Neural progenitor cell (in vitro differentiated cells): ENCODE data around the gene XPC. TPM values are rescaled to one million over a fixed set of nuclear protein-coding genes. Genes with fewer than 3 reads are reported as not detected.

Experiments used
- DNase-seq: peaks from one replicate; pipeline ENCODE4 v3.0.0-alpha.2; 2016; ENCODE audit warnings: low spot score
- H2AFZ ChIP-seq: fragments of 200-600 bp; sonication (generic); replicated peaks from 2 replicates; pipeline ENCODE4 v1.6.1; 2016; ENCODE audit warnings: antibody characterized with exemption
- H3F3A ChIP-seq: fragments of 200-600 bp; sonication (generic); 2 replicates; pipeline ENCODE4 v1.6.1; 2016; ENCODE audit warnings: antibody characterized with exemption, low read depth
- H3K27ac ChIP-seq: fragments of 200-600 bp; sonication (generic); 2 replicates; pipeline ENCODE4 v1.5.1; 2016; ENCODE audit warnings: mild to moderate bottlenecking
- H3K27me3 ChIP-seq: fragments of 200-600 bp; sonication (generic); 2 replicates; pipeline ENCODE4 v1.6.1; 2016; ENCODE audit warnings: mild to moderate bottlenecking, moderate library complexity
- H3K36me3 ChIP-seq: fragments of 200-600 bp; sonication (generic); 2 replicates; pipeline ENCODE4 v1.5.1; 2016
- H3K4me1 ChIP-seq: fragments of 200-600 bp; sonication (generic); 2 replicates; pipeline ENCODE4 v1.6.1; 2016; ENCODE audit warnings: mixed run types
- H3K4me2 ChIP-seq: fragments of 200-600 bp; sonication (generic); 2 replicates; pipeline ENCODE4 v1.6.1; 2016
- H3K4me3 ChIP-seq: fragments of 200-600 bp; sonication (generic); 2 replicates; pipeline ENCODE4 v1.5.1; 2016
- H3K79me2 ChIP-seq: fragments of 200-600 bp; sonication (generic); 2 replicates; pipeline ENCODE4 v1.6.1; 2016; ENCODE audit warnings: low read depth
- H3K9ac ChIP-seq: fragments of 200-600 bp; sonication (generic); 2 replicates; pipeline ENCODE4 v1.6.1; 2016
- H3K9me3 ChIP-seq: fragments of 200-600 bp; sonication (generic); 2 replicates; pipeline ENCODE4 v1.5.1; 2016; ENCODE audit warnings: low read depth
- H4K20me1 ChIP-seq: fragments of 200-600 bp; sonication (generic); 2 replicates; pipeline ENCODE4 v1.6.1; 2016; ENCODE audit warnings: low read depth
- H3K27ac Mint-ChIP-seq: 3 replicates; pipeline ENCODE4 v1.8.0; 2021; ENCODE audit warnings: mixed read lengths
- H3K27me3 Mint-ChIP-seq: 2 replicates; pipeline ENCODE4 v1.8.0; 2022; ENCODE audit warnings: low read depth, mild to moderate bottlenecking, inconsistent platforms, moderate library complexity, mixed read lengths; ENCODE audit not compliant: insufficient read depth
- H3K36me3 Mint-ChIP-seq: 3 replicates; pipeline ENCODE4 v1.8.0; 2021; ENCODE audit warnings: mixed read lengths
- H3K4me1 Mint-ChIP-seq: 3 replicates; pipeline ENCODE4 v1.8.0; 2021; ENCODE audit warnings: mixed read lengths
- H3K4me3 Mint-ChIP-seq: 3 replicates; pipeline ENCODE4 v1.8.0; 2021; ENCODE audit warnings: mild to moderate bottlenecking, moderate library complexity, mixed read lengths
- H3K9me3 Mint-ChIP-seq: 3 replicates; pipeline ENCODE4 v1.8.0; 2020; ENCODE audit warnings: mixed read lengths
- CTCF ChIP-seq: fragments of 200-600 bp; sonication (generic); IDR thresholded peaks from 2 replicates; pipeline ENCODE4 v1.5.1; 2017; ENCODE audit warnings: antibody characterized with exemption, mild to moderate bottlenecking
- EZH2 ChIP-seq: fragments of 200-600 bp; sonication (generic); IDR thresholded peaks from 2 replicates; pipeline ENCODE4 v1.6.1; 2017; ENCODE audit warnings: antibody characterized with exemption, mild to moderate bottlenecking, moderate library complexity
- EZH2phosphoT487 ChIP-seq: fragments of 200-600 bp; sonication (generic); IDR thresholded peaks from 2 replicates; pipeline ENCODE4 v1.6.1; 2017; ENCODE audit warnings: antibody characterized with exemption
- total RNA-seq: library from RNA; depleted of rRNA; stranded (reverse); fragments of >200 nt; gene quantifications from 2 replicates; pipeline ENCODE4 v1.2.3, GENCODE V29; 2015; ENCODE audit warnings: low replicate concordance

The XPC gene
- total RNA-seq, 1 donor from 2014 or later: 44.1 TPM

GRCh38 chr3:14133188-14133800 is 45.1 kb downstream of the XPC start:
- no peaks in the 10 kb centered on the region for H3K4me1 Mint-ChIP-seq
- no peaks in the 10 kb centered on the region for H3K27me3 Mint-ChIP-seq
- H3K27ac Mint-ChIP-seq: no peak overlapping the region
- H3K4me1 ChIP-seq: no peaks in the 10 kb centered on the region
- H3K27ac ChIP-seq: no peak overlapping the region
- no peak overlapping the region for H3K9ac ChIP-seq
- no peak overlapping the region for H2AFZ ChIP-seq
- H3K4me2 ChIP-seq: no peak overlapping the region
- no peaks in the 10 kb centered on the region for H3F3A ChIP-seq
- H3K9me3 ChIP-seq: no peaks in the 10 kb centered on the region
- H3K27me3 ChIP-seq: no peaks in the 10 kb centered on the region
- TF ChIP-seq EZH2 (no peak), CTCF (no peak), EZH2phosphoT487 (no peak)
- no peak overlapping the region for H3K4me3 Mint-ChIP-seq
- H3K79me2 ChIP-seq: peaks cover 6% of the 10 kb centered on the region
- no peaks in the 10 kb centered on the region for H3K36me3 ChIP-seq
- H3K9me3 Mint-ChIP-seq: no peaks in the 10 kb centered on the region
- H3K36me3 Mint-ChIP-seq: peaks cover 37% of the 10 kb centered on the region
- H4K20me1 ChIP-seq: no peaks in the 10 kb centered on the region
- no peak overlapping the region for H3K4me3 ChIP-seq
- DNase-seq: no peak

GRCh38 chr3:14132689-14133088 is 45.7 kb downstream of the XPC start:
- no peak for DNase-seq
- no peaks in the 10 kb centered on the region for H3K4me1 Mint-ChIP-seq
- no peaks in the 10 kb centered on the region for H3K4me1 ChIP-seq
- H3K9me3 ChIP-seq: no peaks in the 10 kb centered on the region
- peaks cover 10% of the 10 kb centered on the region for H3K79me2 ChIP-seq
- TF ChIP-seq EZH2: no peak
- peaks cover 43% of the 10 kb centered on the region for H3K36me3 Mint-ChIP-seq
- H3K4me3 Mint-ChIP-seq: no peak overlapping the region
- H3K27me3 ChIP-seq: no peaks in the 10 kb centered on the region
- no peaks in the 10 kb centered on the region for H4K20me1 ChIP-seq
- no peak overlapping the region for H3K27ac Mint-ChIP-seq
- no peaks in the 10 kb centered on the region for H3K9me3 Mint-ChIP-seq
- no peaks in the 10 kb centered on the region for H3F3A ChIP-seq
- H3K4me2 ChIP-seq: no peak overlapping the region
- H3K9ac ChIP-seq: no peak overlapping the region
- no peak overlapping the region for H3K27ac ChIP-seq
- no peaks in the 10 kb centered on the region for H3K36me3 ChIP-seq
- H2AFZ ChIP-seq: no peak overlapping the region
- H3K27me3 Mint-ChIP-seq: no peaks in the 10 kb centered on the region
- no peak overlapping the region for H3K4me3 ChIP-seq

GRCh38 chr3:14132120-14132519 is 46.3 kb downstream of the XPC start:
- Histone ChIP-seq H3K9me3 (no peaks in the 10 kb centered on the region), H4K20me1 (peaks cover 2% of the 10 kb centered on the region), H3F3A (no peaks in the 10 kb centered on the region), H3K4me1 (no peaks in the 10 kb centered on the region), H3K4me3 (no peak overlapping the region), H2AFZ (no peak overlapping the region), H3K79me2 (peaks cover 14% of the 10 kb centered on the region), H3K4me2 (no peak overlapping the region), H3K27me3 (no peaks in the 10 kb centered on the region), H3K36me3 (no peaks in the 10 kb centered on the region), H3K27ac (no peak overlapping the region), H3K9ac (no peak overlapping the region)
- no peak for DNase-seq
- H3K36me3 Mint-ChIP-seq: peaks cover 46% of the 10 kb centered on the region
- H3K9me3 Mint-ChIP-seq: no peaks in the 10 kb centered on the region
- H3K27me3 Mint-ChIP-seq: no peaks in the 10 kb centered on the region
- TF ChIP-seq EZH2phosphoT487: no peak
- TF ChIP-seq CTCF: no peak
- no peak for TF ChIP-seq EZH2
- no peak overlapping the region for H3K27ac Mint-ChIP-seq
- H3K4me1 Mint-ChIP-seq: no peaks in the 10 kb centered on the region
- peak overlapping the region; percentile 48 for H3K4me3 Mint-ChIP-seq

GRCh38 chr3:14131134-14131533 is 47.3 kb downstream of the XPC start:
- Histone ChIP-seq H3K4me3 (no peak overlapping the region), H4K20me1 (peaks cover 12% of the 10 kb centered on the region), H3K27me3 (no peaks in the 10 kb centered on the region), H3K79me2 (peaks cover 23% of the 10 kb centered on the region), H3K9me3 (no peaks in the 10 kb centered on the region), H3K36me3 (no peaks in the 10 kb centered on the region), H3F3A (no peaks in the 10 kb centered on the region), H3K4me2 (no peak overlapping the region), H3K27ac (no peak overlapping the region), H3K4me1 (no peaks in the 10 kb centered on the region), H2AFZ (no peak overlapping the region), H3K9ac (no peak overlapping the region)
- no peak for TF ChIP-seq CTCF
- TF ChIP-seq EZH2phosphoT487: no peak
- TF ChIP-seq EZH2: no peak
- Mint-ChIP-seq H3K4me1 (peaks cover 6% of the 10 kb centered on the region), H3K4me3 (no peak overlapping the region), H3K36me3 (peaks cover 43% of the 10 kb centered on the region), H3K9me3 (no peaks in the 10 kb centered on the region), H3K27ac (no peak overlapping the region), H3K27me3 (no peaks in the 10 kb centered on the region)
- DNase-seq: no peak
